ENCODE data around the gene CFAP54.
A peak's percentile ranks its signal among the peaks of the same experiment; 100 is the strongest.
"Not testable (repeated sequence)": the region's sequence is repeated elsewhere in the genome, so short reads cannot be mapped to it uniquely, and the experiment has no call there.

CFAP54 gene

GRCh38 chr12:96473394-96474093, 15.8 kb upstream of the CFAP54 start:
- no peak for DNase-seq

- DNase-seq = no peak
Observed at GRCh38 chr12:96474206-96474605, 15.2 kb upstream of the CFAP54 start.

- no peak for DNase-seq
Observed at GRCh38 chr12:96478011-96478410, 11.4 kb upstream of the CFAP54 start.

GRCh38 chr12:96482086-96482485, 7.3 kb upstream of the CFAP54 start:
- no peak for DNase-seq

- DNase-seq = no peak
Observed at GRCh38 chr12:96483116-96483515, 6.3 kb upstream of the CFAP54 start.

- no peak for DNase-seq
Observed at GRCh38 chr12:96486751-96487613, 2.4 kb upstream of the CFAP54 start.

GRCh38 chr12:96487634-96488033, 1.7 kb upstream of the CFAP54 start:
- DNase-seq = no peak

- no peak for DNase-seq
Observed at GRCh38 chr12:96493106-96493505, 3.7 kb downstream of the CFAP54 start.

GRCh38 chr12:96494154-96494553, 4.8 kb downstream of the CFAP54 start:
- DNase-seq = not testable (repeated sequence)

- DNase-seq = no peak
Observed at GRCh38 chr12:96495155-96495554, 5.8 kb downstream of the CFAP54 start.

- no peak for DNase-seq
Observed at GRCh38 chr12:96495841-96496545, 6.6 kb downstream of the CFAP54 start.

GRCh38 chr12:96496944-96497343, 7.6 kb downstream of the CFAP54 start:
- DNase-seq = no peak

GRCh38 chr12:96497855-96498254, 8.5 kb downstream of the CFAP54 start:
- no peak for DNase-seq

GRCh38 chr12:96500693-96501092, 11.3 kb downstream of the CFAP54 start:
- peak in 2 of 3 experiments; percentile 25 to 64 for DNase-seq

- peak in 2 of 3 experiments; percentile 30 to 58 for DNase-seq
Observed at GRCh38 chr12:96501133-96501761, 11.9 kb downstream of the CFAP54 start.

- no peak for DNase-seq
Observed at GRCh38 chr12:96501908-96502307, 12.5 kb downstream of the CFAP54 start.

- DNase-seq = no peak
Observed at GRCh38 chr12:96502477-96502876, 13.1 kb downstream of the CFAP54 start.

- no peak for DNase-seq
Observed at GRCh38 chr12:96502949-96503532, 13.7 kb downstream of the CFAP54 start.

- DNase-seq = no peak
Observed at GRCh38 chr12:96503976-96504375, 14.6 kb downstream of the CFAP54 start.

GRCh38 chr12:96506776-96507175, 17.4 kb downstream of the CFAP54 start:
- DNase-seq = no peak

GRCh38 chr12:96510306-96510764, 21.0 kb downstream of the CFAP54 start:
- DNase-seq = no peak

GRCh38 chr12:96513166-96513565, 23.8 kb downstream of the CFAP54 start:
- no peak for DNase-seq

- no peak for DNase-seq
Observed at GRCh38 chr12:96513681-96514080, 24.3 kb downstream of the CFAP54 start.

Data from NCI-H1417 (cell line).